Pancreas (tissue), 10 donors: ENCODE results near the gene FNDC3B. TPM values are rescaled to one million over a fixed set of nuclear protein-coding genes. Genes with fewer than 3 reads are reported as not detected.
A peak's percentile ranks its signal among the peaks of the same experiment; 100 is the strongest.

ENCODE experiments used
- ATAC-seq, 4 donors: fragments of 200-7000 bp; cut with Tn5 transposase; one replicate each; pipeline versions ENCODE4 v1.8.0 to v1.9.1; 2020; ENCODE audit warnings: mild to moderate bottlenecking in 4 of 4, moderate library complexity in 4 of 4
- DNase-seq, 6 donors: peaks; one replicate each; pipeline ENCODE4 v3.0.0-alpha.2; 2020
- FAIRE-seq: peaks from 2 replicates; lab custom pipeline; 2012; peaks lifted over from hg19 to GRCh38; lab: Jason Lieb, UNC
- H3K27ac ChIP-seq, 4 donors: fragments of 200-600 bp; sonication (generic); 1 replicate in 3 of 4; 2 replicates in 1 of 4; pipeline versions ENCODE4 v1.5.0 to v1.8.0; 2020
- H3K27me3 ChIP-seq, 4 donors: fragments of 200-600 bp; one replicate each; pipeline ENCODE4 v1.8.0; 2021
- H3K36me3 ChIP-seq, 3 donors: fragments of 200-600 bp; sonication (generic) in 1 of 3; one replicate each; pipeline versions ENCODE4 v1.5.0 to v1.8.0; 2020 to 2021
- H3K4me1 ChIP-seq, 3 donors: fragments of 200-600 bp; one replicate each; pipeline ENCODE4 v1.8.0; 2021
- H3K4me3 ChIP-seq, 4 donors: fragments of 200-600 bp; sonication (generic) in 2 of 4; one replicate each; pipeline versions ENCODE4 v1.5.0 to v1.8.0; 2020 to 2021
- H3K9me3 ChIP-seq, 4 donors: fragments of 200-600 bp; one replicate each; pipeline ENCODE4 v1.8.0; 2021
- CTCF ChIP-seq, 4 donors: fragments of 200-600 bp; sonication (generic) in 3 of 4; IDR thresholded peaks; one replicate each; pipeline versions ENCODE4 v1.5.0 to v1.8.0; 2021; ENCODE audit warnings: antibody characterized with exemption in 4 of 4
- WGBS, 2 donors: extraction: QIAGEN DNeasy Blood & Tissue Kit; methylation state at CpG; one replicate each; pipeline ENCODE4 v1.1.7; 2013; 5-methylcytosine and 5-hydroxymethylcytosine counted together
- intact Hi-C, 3 donors: fragments of 100-400 bp; cut with DNase I; formaldehyde crosslinking; loops; one replicate each; pipeline versions ENCODE4 v1.11.1 to v1.14.2; 2022
- polyA plus RNA-seq, 2 donors: library from polyadenylated mRNA; stranded (reverse); fragments of 200-250 nt; gene quantifications; one replicate each; pipeline ENCODE4 v1.2.3, GENCODE V29; 2013
- total RNA-seq, 6 donors: library from RNA; stranded (reverse); fragmentation: NEBNext Ultra II Directional in 4 of 6; extraction: Animal tissue kit (Norgen Biotek cat#: 25700) in 4 of 6; gene quantifications; one replicate each; pipeline versions ENCODE4 v1.2.1 to v1.2.4, GENCODE V29; 2021 to 2023
- donor health status: healthy with polysubstance abuse.
- donor health status: DM: no; HTN: no; CAD: no; lungs with moderate emphysema.
- donor health status: DM: no; HTN: no; CAD: no.
- donor health status: control.
- donor health status: control.
- donor health status: Bipolar disorder and iron deficiency.
- donor health status: DM: yes; HTN: yes; CAD: no.
- donor health status: DM: no; HTN: no; CAD: no.
- donor health status: DM: no; HTN: no; CAD: no.
- donor health status: DM: yes; HTN: yes; CAD: no.

The FNDC3B gene
- total and polyA plus RNA-seq, 8 donors = 9.3 to 126 (median 73.2) TPM

- H3K27me3 ChIP-seq = no peaks in the 10 kb centered on the region
- H3K27ac ChIP-seq = no peak overlapping the region
- no peaks in the 10 kb centered on the region for H3K9me3 ChIP-seq
- FAIRE-seq (no peak), ATAC-seq (no peak), DNase-seq (no peak)
- intact Hi-C loops = no loop called here
- peaks cover 9 to 17% (median 14%) of the 10 kb centered on the region in 3 donors for H3K4me1 ChIP-seq
- peaks cover 0 to 8% (median 0%) of the 10 kb centered on the region in 3 donors for H3K36me3 ChIP-seq
- WGBS, 2 donors = 67 to 74% methylated on average over 6 of the region's 6 CpGs
- no peak overlapping the region for H3K4me3 ChIP-seq
- TF ChIP-seq CTCF (IDR thresholded peaks at IDR 0.05) = no peak
These were observed 81.5 kb downstream of the FNDC3B start for GRCh38 chr3:172120912-172121311.

DNA sequence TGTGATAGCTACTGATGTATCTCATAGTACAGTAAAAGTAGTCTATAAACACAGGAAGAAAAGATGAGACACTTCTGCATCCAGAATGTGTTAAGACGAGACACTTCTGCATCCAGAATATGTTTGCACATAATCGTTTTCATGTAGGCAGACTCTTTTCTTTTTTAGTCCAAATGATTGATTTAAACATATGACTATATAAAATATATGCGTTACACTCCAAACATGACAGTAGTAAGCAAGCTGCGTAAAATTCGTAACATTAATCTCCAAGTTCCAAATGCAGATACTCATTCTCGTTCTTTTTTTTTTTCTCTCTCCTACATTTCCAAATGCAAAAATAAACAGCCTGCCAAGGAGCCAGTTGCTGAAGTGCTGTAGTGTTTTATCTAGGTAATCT is 82.6 kb downstream of the FNDC3B start:
- H3K4me3 ChIP-seq = no peak overlapping the region
- ATAC-seq (no peak), DNase-seq (no peak), FAIRE-seq (no peak)
- no peak for TF ChIP-seq CTCF (IDR thresholded peaks at IDR 0.05)
- 68% methylated on average over 6 of the region's 6 CpGs for WGBS, 2 donors
- no peaks in the 10 kb centered on the region for H3K27me3 ChIP-seq
- intact Hi-C loops = no loop called here
- no peaks in the 10 kb centered on the region for H3K9me3 ChIP-seq
- no peak overlapping the region for H3K27ac ChIP-seq
- H3K36me3 ChIP-seq = peaks cover 0 to under 1% (median 0%) of the 10 kb centered on the region in 3 donors
- peaks cover 16 to 25% (median 21%) of the 10 kb centered on the region in 3 donors for H3K4me1 ChIP-seq

- Histone ChIP-seq H3K27ac (peak overlapping the region in 1 of 4 donors; percentile 74), H3K4me3 (no peak overlapping the region), H3K36me3 (no peaks in the 10 kb centered on the region), H3K9me3 (no peaks in the 10 kb centered on the region), H3K4me1 (peaks cover 19 to 33% (median 29%) of the 10 kb centered on the region in 3 donors), H3K27me3 (no peaks in the 10 kb centered on the region)
- ATAC-seq (no peak), FAIRE-seq (no peak), DNase-seq (no peak)
- TF ChIP-seq CTCF (IDR thresholded peaks at IDR 0.05) = no peak
- intact Hi-C loops = no loop called here
- WGBS, 2 donors = 94 to 98% methylated on average over 5 of the region's 5 CpGs
These were observed 84.9 kb downstream of the FNDC3B start for GRCh38 chr3:172124271-172124670.

GRCh38 chr3:172125053-172125452 is 85.7 kb downstream of the FNDC3B start:
- Histone ChIP-seq H3K9me3 (no peaks in the 10 kb centered on the region), H3K4me1 (peaks cover 24 to 37% (median 29%) of the 10 kb centered on the region in 3 donors), H3K36me3 (no peaks in the 10 kb centered on the region), H3K27ac (peak overlapping the region in 2 of 4 donors; percentile 53 to 74), H3K27me3 (no peaks in the 10 kb centered on the region), H3K4me3 (no peak overlapping the region)
- no peak for FAIRE-seq
- no peak for TF ChIP-seq CTCF (IDR thresholded peaks at IDR 0.05)
- no peak for ATAC-seq
- 70 to 75% methylated on average over 6 of the region's 6 CpGs for WGBS, 2 donors
- DNase-seq = peak in 1 of 6 donors; percentile 11
- intact Hi-C loops = no loop called here

DNA sequence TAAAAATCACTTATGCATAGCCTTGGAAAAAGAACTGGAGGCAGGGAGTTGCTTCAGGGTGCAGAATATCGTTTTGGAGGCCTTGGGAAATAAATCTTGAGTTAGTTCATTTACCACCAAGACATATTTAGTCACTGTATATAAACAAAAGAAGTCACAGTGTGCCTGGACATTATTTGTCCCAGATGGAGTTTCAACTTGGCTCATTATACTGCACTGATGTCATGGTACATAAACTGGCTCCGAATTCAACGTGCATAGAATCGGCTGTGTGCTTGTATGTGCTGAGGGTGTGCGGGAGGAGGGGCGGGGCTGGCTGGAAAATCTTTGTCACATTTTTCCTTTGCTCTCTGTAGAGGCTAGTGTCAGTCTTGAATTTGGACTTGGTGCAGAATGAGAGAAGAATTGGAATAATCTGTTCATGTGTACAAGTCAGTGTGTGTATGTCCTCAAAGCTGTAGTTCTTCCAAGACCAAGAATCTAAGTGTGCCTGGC is 86.6 kb downstream of the FNDC3B start:
- 34 to 60% methylated on average over 6 of the region's 6 CpGs for WGBS, 2 donors
- peak overlapping the region in 3 of 4 donors; percentile 33 to 74 (median 53) for H3K27ac ChIP-seq

More for the DNA sequence above, 86.6 kb downstream of the FNDC3B start:
- H3K4me1 ChIP-seq = peaks cover 24 to 37% (median 29%) of the 10 kb centered on the region in 3 donors
- H3K9me3 ChIP-seq = no peaks in the 10 kb centered on the region
- no peak overlapping the region for H3K4me3 ChIP-seq
- TF ChIP-seq CTCF (IDR thresholded peaks at IDR 0.05) = no peak
- intact Hi-C loops = no loop called here
- peak; percentile 60 to 83 (median 74) for ATAC-seq
- FAIRE-seq = peak; percentile 80
- H3K36me3 ChIP-seq = no peaks in the 10 kb centered on the region
- DNase-seq = peak in 4 of 6 donors; percentile 52 to 57 (median 52)
- H3K27me3 ChIP-seq = no peaks in the 10 kb centered on the region
